ENCODE data around the gene BEGAIN.

GRCh38 chr14:100547633-100548294 is 39.5 kb downstream of the BEGAIN start:
- TF ChIP-seq ZNF780A (CRISPR knock-in tag; IDR thresholded peaks at IDR 0.05) (no peak), MXI1 (IDR thresholded peaks at IDR 0.05; ENCODE audit: low read depth, low read length) (no peak), ZFX (CRISPR knock-in tag; IDR thresholded peaks at IDR 0.05) (no peak), MEIS2 (IDR thresholded peaks at IDR 0.05; ENCODE audit: partially characterized antibody) (no peak), CTCF (IDR thresholded peaks at IDR 0.05 in 2 of 3, conservative IDR thresholded peaks at IDR 0.05 in 1 of 3; ENCODE audit: insufficient read depth in 2 of 3, low read depth in 1 of 3, low read length in 3 of 3) (no peak), RCOR1 (IDR thresholded peaks at IDR 0.05; ENCODE audit: borderline replicate concordance in 1 of 2, low read depth in 2 of 2, low read length in 2 of 2) (no peak), POLR2G (IDR thresholded peaks at IDR 0.05; ENCODE audit: low read depth, low read length) (no peak)

All from K562 (cell line).